OCI-LY1 (cell line): ENCODE results near the gene PBX1.

Source experiments
- EZH2 ChIP-seq: fragments of 200-600 bp; sonication (generic), shearing (Covaris generic); IDR thresholded peaks from 2 replicates; pipeline ENCODE4 v1.8.0; 2017; ENCODE audit warnings: borderline replicate concordance, mixed run types, mild to moderate bottlenecking, antibody characterized with exemption, low read length, moderate library complexity, mixed read lengths
- TF ChIP-seq, protein P1 (sequence below): fragments of 200-600 bp; sonication (generic), shearing (Covaris generic); IDR thresholded peaks from 2 replicates; pipeline ENCODE4 v1.5.1; 2017; ENCODE audit warnings: mild to moderate bottlenecking, antibody characterized with exemption, low read length, moderate library complexity, mixed read lengths

DNA sequence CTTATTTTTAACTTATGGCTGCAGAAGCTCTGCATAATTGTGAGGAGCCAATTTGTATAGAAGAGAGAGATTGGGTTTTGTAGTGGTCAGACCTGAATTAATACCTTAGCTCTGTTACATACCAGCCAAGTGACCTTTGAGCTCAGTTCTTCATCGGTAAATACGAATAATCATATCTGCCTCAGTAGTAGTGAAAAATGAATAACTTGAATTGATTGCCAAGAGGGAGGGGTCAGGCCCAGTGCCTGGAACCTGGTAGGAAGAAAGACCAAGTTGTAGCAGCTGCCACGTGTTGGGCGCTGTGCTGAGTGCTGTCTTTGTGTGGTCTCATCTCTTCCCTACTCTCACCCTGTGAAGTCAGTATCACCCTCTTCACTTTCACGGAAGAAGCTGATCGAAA lies 247.5 kb downstream of the PBX1 start:
- TF ChIP-seq, protein P1, sequence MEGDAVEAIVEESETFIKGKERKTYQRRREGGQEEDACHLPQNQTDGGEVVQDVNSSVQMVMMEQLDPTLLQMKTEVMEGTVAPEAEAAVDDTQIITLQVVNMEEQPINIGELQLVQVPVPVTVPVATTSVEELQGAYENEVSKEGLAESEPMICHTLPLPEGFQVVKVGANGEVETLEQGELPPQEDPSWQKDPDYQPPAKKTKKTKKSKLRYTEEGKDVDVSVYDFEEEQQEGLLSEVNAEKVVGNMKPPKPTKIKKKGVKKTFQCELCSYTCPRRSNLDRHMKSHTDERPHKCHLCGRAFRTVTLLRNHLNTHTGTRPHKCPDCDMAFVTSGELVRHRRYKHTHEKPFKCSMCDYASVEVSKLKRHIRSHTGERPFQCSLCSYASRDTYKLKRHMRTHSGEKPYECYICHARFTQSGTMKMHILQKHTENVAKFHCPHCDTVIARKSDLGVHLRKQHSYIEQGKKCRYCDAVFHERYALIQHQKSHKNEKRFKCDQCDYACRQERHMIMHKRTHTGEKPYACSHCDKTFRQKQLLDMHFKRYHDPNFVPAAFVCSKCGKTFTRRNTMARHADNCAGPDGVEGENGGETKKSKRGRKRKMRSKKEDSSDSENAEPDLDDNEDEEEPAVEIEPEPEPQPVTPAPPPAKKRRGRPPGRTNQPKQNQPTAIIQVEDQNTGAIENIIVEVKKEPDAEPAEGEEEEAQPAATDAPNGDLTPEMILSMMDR = no peak
- TF ChIP-seq EZH2 = no peak
